ENCODE data around the gene CHAD. TPM values are rescaled to one million over a fixed set of nuclear protein-coding genes. Genes with fewer than 3 reads are reported as not detected.

The CHAD gene
- total and polyA plus RNA-seq, 2 of the 13 experiments (the other 11 are each of a cell fraction or from before 2014, with no cell fraction given) = 1.4 TPM; not detected in 1

- TF ChIP-seq, protein P1, sequence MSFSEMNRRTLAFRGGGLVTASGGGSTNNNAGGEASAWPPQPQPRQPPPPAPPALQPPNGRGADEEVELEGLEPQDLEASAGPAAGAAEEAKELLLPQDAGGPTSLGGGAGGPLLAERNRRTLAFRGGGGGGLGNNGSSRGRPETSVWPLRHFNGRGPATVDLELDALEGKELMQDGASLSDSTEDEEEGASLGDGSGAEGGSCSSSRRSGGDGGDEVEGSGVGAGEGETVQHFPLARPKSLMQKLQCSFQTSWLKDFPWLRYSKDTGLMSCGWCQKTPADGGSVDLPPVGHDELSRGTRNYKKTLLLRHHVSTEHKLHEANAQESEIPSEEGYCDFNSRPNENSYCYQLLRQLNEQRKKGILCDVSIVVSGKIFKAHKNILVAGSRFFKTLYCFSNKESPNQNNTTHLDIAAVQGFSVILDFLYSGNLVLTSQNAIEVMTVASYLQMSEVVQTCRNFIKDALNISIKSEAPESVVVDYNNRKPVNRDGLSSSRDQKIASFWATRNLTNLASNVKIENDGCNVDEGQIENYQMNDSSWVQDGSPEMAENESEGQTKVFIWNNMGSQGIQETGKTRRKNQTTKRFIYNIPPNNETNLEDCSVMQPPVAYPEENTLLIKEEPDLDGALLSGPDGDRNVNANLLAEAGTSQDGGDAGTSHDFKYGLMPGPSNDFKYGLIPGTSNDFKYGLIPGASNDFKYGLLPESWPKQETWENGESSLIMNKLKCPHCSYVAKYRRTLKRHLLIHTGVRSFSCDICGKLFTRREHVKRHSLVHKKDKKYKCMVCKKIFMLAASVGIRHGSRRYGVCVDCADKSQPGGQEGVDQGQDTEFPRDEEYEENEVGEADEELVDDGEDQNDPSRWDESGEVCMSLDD (CRISPR knock-in tag; IDR thresholded peaks at IDR 0.05; ENCODE audit: borderline replicate concordance) = no peak
- TF ChIP-seq ETV6 (CRISPR knock-in tag; conservative IDR thresholded peaks at IDR 0.05) (no peak), DNMT1 (CRISPR knock-in tag; IDR thresholded peaks at IDR 0.05) (no peak), ZNF552 (CRISPR knock-in tag; IDR thresholded peaks at IDR 0.05; ENCODE audit: borderline replicate concordance) (0 out of 2 replicates have a peak, but pooled peaks have one; percentile 10), POLR2AphosphoS5 (IDR thresholded peaks at IDR 0.05; ENCODE audit: low read depth, low read length) (no peak), NCOA2 (CRISPR knock-in tag; IDR thresholded peaks at IDR 0.05) (no peak), KDM6A (CRISPR knock-in tag; IDR thresholded peaks at IDR 0.05; ENCODE audit: low read depth) (peak; percentile 38; the same call in 1 of the 2 replicates), HES4 (CRISPR knock-in tag; IDR thresholded peaks at IDR 0.05; ENCODE audit: borderline replicate concordance) (no peak), MED1 (CRISPR knock-in tag; IDR thresholded peaks at IDR 0.05) (peak; percentile 51), ONECUT2 (CRISPR knock-in tag; IDR thresholded peaks at IDR 0.05) (no peak), ZNF251 (CRISPR knock-in tag; IDR thresholded peaks at IDR 0.05) (0 out of 2 replicates have a peak, but pooled peaks have one; percentile 45), FOXJ3 (CRISPR knock-in tag; IDR thresholded peaks at IDR 0.05; ENCODE audit: borderline replicate concordance) (no peak; the same call in 1 of the 2 replicates), PAXIP1 (CRISPR knock-in tag; conservative IDR thresholded peaks at IDR 0.05) (peak; percentile 79), CREM (IDR thresholded peaks at IDR 0.05) (no peak), CREM (CRISPR knock-in tag; IDR thresholded peaks at IDR 0.05) (no peak), ELK4 (CRISPR knock-in tag; IDR thresholded peaks at IDR 0.05; ENCODE audit: borderline replicate concordance) (no peak), ZNF546 (CRISPR knock-in tag; conservative IDR thresholded peaks at IDR 0.05) (no peak), ZNF263 (CRISPR knock-in tag; IDR thresholded peaks at IDR 0.05) (no peak)
- TF ChIP-seq, protein P2, sequence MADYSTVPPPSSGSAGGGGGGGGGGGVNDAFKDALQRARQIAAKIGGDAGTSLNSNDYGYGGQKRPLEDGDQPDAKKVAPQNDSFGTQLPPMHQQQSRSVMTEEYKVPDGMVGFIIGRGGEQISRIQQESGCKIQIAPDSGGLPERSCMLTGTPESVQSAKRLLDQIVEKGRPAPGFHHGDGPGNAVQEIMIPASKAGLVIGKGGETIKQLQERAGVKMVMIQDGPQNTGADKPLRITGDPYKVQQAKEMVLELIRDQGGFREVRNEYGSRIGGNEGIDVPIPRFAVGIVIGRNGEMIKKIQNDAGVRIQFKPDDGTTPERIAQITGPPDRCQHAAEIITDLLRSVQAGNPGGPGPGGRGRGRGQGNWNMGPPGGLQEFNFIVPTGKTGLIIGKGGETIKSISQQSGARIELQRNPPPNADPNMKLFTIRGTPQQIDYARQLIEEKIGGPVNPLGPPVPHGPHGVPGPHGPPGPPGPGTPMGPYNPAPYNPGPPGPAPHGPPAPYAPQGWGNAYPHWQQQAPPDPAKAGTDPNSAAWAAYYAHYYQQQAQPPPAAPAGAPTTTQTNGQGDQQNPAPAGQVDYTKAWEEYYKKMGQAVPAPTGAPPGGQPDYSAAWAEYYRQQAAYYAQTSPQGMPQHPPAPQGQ (CRISPR knock-in tag; IDR thresholded peaks at IDR 0.05; ENCODE audit: borderline replicate concordance) = no peak
- TF ChIP-seq, protein P3, sequence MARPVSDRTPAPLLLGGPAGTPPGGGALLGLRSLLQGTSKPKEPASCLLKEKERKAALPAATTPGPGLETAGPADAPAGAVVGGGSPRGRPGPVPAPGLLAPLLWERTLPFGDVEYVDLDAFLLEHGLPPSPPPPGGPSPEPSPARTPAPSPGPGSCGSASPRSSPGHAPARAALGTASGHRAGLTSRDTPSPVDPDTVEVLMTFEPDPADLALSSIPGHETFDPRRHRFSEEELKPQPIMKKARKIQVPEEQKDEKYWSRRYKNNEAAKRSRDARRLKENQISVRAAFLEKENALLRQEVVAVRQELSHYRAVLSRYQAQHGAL (CRISPR knock-in tag; IDR thresholded peaks at IDR 0.05; ENCODE audit: not compliant biosample characterization) = no peak
Observed at GRCh38 chr17:50440172-50440837, 28.4 kb downstream of the CHAD start (continued).
